WTC11 (cell line): ENCODE results near the gene MYO1F.

Experiments
- ATF3 ChIP-seq: sonication (generic); formaldehyde crosslinking; conservative IDR thresholded peaks from 2 replicates; pipeline ENCODE4 v1.8.1; 2022; ENCODE audit warnings: mild to moderate bottlenecking, missing genetic modification reagents
- E2F1 ChIP-seq: sonication (generic); formaldehyde crosslinking; IDR thresholded peaks from 2 replicates; pipeline ENCODE4 v1.8.0; 2022; ENCODE audit warnings: mild to moderate bottlenecking, missing genetic modification reagents
- HMGXB4 ChIP-seq: sonication (generic); formaldehyde crosslinking; IDR thresholded peaks from 2 replicates; pipeline ENCODE4 v1.8.1; 2023; ENCODE audit warnings: mild to moderate bottlenecking, moderate library complexity, missing genetic modification reagents
- IRF1 ChIP-seq: sonication (generic); formaldehyde crosslinking; IDR thresholded peaks from 2 replicates; pipeline ENCODE4 v1.8.0; 2023; ENCODE audit warnings: missing genetic modification reagents
- KAT7 ChIP-seq: sonication (generic); formaldehyde crosslinking; IDR thresholded peaks from 2 replicates; pipeline ENCODE4 v1.8.1; 2023; ENCODE audit warnings: missing genetic modification reagents, mild to moderate bottlenecking, borderline replicate concordance
- NR3C1 ChIP-seq: sonication (generic); formaldehyde crosslinking; conservative IDR thresholded peaks from 2 replicates; pipeline ENCODE4 v1.8.1; 2023; ENCODE audit warnings: low read depth, mild to moderate bottlenecking, missing genetic modification reagents
- RORB ChIP-seq: fragments of 250-450 bp; sonication (Bioruptor Pico); IDR thresholded peaks from 2 replicates; pipeline ENCODE4 v1.9.0; 2021; ENCODE audit warnings: mild to moderate bottlenecking
- TCF7 ChIP-seq: sonication (generic); formaldehyde crosslinking; IDR thresholded peaks from 2 replicates; pipeline ENCODE4 v1.8.0; 2022; ENCODE audit warnings: mild to moderate bottlenecking, low read depth, missing genetic modification reagents, moderate library complexity
- TEAD4 ChIP-seq: sonication (generic); formaldehyde crosslinking; IDR thresholded peaks from 2 replicates; pipeline ENCODE4 v1.8.0; 2022; ENCODE audit warnings: mild to moderate bottlenecking, missing genetic modification reagents
- ZNF423 ChIP-seq: fragments of 250-450 bp; sonication (Bioruptor Pico); IDR thresholded peaks from 2 replicates; pipeline ENCODE4 v2.1.2; 2022; ENCODE audit warnings: mild to moderate bottlenecking, moderate library complexity
- TF ChIP-seq, protein P1 (sequence below): fragments of 200-600 bp; IDR thresholded peaks from 2 replicates; pipeline ENCODE4 v1.8.0; 2022; ENCODE audit warnings: antibody characterized with exemption
- TF ChIP-seq, protein P2 (sequence below): sonication (generic); formaldehyde crosslinking; IDR thresholded peaks from 2 replicates; pipeline ENCODE4 v1.8.0; 2022; ENCODE audit warnings: mild to moderate bottlenecking, missing genetic modification reagents

DNA sequence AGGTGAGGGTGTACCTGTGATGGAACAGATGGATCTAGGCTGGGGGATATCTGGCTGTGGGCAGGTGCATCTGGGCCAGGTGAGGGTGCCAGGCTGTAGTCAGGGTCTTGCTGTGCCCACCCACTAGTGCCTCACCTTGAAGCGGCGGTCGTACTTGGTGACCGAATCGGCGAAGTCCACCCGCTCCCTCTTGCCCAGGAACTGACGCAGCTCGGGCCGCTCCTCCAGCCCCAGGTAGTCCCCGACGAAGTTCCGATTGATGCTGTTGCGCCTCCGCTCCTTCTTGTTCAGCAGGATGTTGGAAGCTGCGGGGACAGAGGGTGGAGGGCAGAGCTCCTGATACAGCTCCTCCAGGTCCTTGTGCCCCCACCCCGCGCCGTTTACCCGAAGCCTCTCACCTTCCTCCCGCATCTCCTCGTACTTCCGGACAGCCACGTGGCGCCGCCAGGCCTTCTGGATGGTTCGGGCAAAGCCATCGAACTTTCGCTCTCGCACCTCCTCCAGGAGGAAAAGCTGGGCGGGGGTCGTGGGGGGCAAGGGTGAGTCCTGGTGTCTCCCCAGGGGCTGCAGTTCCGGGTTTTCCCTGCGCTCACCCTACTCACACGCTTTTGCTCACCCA is 47.1 kb downstream of the MYO1F start:
- TF ChIP-seq, protein P1, sequence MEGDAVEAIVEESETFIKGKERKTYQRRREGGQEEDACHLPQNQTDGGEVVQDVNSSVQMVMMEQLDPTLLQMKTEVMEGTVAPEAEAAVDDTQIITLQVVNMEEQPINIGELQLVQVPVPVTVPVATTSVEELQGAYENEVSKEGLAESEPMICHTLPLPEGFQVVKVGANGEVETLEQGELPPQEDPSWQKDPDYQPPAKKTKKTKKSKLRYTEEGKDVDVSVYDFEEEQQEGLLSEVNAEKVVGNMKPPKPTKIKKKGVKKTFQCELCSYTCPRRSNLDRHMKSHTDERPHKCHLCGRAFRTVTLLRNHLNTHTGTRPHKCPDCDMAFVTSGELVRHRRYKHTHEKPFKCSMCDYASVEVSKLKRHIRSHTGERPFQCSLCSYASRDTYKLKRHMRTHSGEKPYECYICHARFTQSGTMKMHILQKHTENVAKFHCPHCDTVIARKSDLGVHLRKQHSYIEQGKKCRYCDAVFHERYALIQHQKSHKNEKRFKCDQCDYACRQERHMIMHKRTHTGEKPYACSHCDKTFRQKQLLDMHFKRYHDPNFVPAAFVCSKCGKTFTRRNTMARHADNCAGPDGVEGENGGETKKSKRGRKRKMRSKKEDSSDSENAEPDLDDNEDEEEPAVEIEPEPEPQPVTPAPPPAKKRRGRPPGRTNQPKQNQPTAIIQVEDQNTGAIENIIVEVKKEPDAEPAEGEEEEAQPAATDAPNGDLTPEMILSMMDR = no peak
- TF ChIP-seq ZNF423 (no peak), RORB (CRISPR knock-in tag) (no peak), IRF1 (CRISPR knock-in tag) (no peak), TEAD4 (CRISPR knock-in tag) (no peak), ATF3 (CRISPR knock-in tag) (no peak), TCF7 (CRISPR knock-in tag) (no peak), E2F1 (CRISPR knock-in tag) (no peak), HMGXB4 (CRISPR knock-in tag) (no peak), KAT7 (no peak), NR3C1 (no peak)
- TF ChIP-seq, protein P2, sequence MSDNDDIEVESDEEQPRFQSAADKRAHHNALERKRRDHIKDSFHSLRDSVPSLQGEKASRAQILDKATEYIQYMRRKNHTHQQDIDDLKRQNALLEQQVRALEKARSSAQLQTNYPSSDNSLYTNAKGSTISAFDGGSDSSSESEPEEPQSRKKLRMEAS (CRISPR knock-in tag) = no peak
